AG20443 (cell line): ENCODE measurements around the gene DMBX1.

Experiments used
- DNase-seq: peaks from one replicate; pipeline ENCODE4 v3.0.0; 2012; ENCODE audit warnings: low spot score, mixed read lengths

DMBX1 gene

GRCh38 chr1:46459315-46459714 is 30.3 kb upstream of the DMBX1 start:
- DNase-seq = no peak

DNA sequence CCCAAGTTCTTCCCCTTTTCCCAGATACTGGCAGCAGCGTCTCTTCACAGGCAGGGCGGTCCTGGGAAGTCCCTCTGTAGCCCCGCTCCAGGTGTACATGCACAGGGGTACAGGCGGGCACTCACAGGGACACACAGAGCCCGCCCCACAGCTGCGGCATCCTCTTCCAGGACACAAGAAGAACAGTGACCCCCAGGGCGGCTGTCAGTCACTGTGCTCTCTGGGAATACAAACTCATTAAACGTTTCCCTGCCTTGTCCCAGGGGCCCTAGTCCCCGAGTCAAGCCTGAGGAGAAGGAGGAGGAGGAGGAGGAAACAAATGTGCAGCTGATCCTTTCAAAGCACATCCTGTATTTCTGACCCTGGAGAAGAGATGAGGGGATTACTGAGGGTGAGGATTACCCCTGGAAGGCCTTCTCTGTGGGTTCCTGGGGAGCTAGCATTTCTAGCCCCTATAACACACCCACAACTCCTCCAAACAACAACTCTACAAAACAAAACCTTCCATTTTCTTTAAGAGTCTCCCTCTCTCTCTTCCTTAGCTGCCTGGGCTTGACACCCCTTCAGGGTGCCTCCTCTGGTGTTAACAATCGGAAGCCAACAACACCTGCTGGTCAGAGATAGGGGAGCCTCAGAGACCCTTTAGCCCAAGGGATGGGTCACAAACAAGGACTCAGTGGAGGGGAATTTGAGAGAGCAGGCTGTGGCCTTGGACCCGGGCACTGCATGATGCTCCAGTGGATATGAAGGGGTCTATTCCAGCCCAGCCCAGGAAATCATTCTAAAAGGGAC is 28.4 kb upstream of the DMBX1 start:
- DNase-seq = no peak

- DNase-seq = peak; percentile 37
Observed at GRCh38 chr1:46461809-46462448, 27.7 kb upstream of the DMBX1 start.

DNA sequence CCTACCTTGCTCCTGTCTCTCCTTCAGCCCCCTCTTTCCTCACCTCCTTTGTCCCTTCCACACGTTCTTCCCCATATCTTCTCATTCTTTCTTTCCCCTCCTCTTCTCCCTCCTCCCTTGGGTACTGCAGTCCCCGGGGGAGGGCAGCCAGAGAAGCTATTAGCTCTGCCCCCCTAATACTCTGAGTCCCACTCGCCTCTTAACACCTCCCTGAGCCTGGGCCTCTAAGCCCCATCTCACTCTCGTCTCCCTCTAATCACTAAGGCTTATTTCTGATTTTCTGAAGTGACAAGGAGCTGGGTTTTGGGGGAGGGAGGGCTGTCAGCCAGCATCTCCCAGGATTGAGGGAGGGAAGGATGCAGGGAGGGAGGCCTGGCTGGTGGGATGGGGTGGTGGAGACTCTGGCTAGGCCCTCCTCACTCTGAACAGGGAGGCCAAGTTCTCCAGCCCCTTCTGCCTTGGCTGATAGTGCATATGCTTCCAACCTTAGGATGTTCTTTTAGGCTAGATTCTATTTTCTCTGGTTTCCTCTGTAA is 25.6 kb upstream of the DMBX1 start:
- DNase-seq = no peak

- no peak for DNase-seq
Observed at GRCh38 chr1:46464915-46465314, 24.7 kb upstream of the DMBX1 start.

DNA sequence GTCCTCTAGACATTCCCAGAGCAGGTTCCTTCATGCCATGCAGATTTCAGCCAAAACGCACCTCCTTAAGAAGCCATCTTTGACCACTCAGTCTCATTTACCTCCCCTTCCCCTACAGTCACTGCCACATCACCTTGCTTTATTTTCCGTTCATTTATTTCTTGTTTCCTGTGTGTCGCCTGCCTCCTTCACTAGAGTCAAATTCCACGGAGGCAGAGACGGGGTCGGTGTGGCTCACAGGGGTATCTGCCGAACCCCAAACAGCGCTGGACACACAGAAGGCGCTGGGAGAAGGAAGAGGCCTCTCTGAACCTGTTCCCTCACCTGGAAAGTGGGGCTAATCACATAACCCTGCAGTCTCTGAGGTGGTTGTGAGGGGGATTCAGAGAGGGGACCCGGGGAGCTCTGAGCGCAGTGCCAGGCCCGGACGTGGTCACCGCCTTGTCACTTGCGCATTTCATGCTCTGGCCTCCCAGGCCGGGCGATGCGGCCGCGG is 23.6 kb upstream of the DMBX1 start:
- no peak for DNase-seq

DNA sequence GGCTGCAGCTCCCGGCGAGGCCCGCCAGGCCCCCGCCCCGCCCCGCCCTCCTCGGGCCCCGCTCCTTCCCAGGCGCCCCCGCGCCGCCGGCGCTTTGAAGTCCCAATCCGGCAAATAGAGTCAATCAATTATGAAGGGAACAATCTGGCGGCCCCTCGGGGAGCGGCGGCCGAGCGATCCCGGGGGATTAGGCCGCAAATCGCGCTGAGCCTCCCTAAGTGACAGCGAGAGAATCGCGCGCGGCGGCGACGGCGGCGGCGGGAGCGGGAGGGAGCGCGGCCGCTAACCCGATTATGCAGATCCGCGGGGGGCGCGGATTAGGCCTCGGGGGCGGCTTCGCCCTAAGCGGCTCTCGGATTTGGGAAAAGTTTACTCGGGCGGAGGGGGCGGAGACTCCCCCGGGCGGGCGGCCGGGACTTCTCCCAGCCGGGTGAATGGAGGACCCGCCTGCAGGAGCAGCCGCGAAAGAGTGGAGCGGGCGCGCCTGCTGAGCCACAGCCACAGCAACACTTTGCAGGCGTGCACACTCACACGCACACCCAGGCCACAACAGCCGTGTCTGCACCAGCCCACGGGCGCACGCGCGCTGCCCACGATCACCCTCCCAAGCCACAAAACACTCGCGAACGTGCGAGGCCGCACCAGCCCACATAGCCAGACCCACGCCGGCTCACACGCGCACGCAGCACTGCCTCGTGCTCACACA is 23.0 kb upstream of the DMBX1 start:
- peak; percentile 68 for DNase-seq

- DNase-seq = no peak
Observed at GRCh38 chr1:46467183-46467504, 22.5 kb upstream of the DMBX1 start.

DNA sequence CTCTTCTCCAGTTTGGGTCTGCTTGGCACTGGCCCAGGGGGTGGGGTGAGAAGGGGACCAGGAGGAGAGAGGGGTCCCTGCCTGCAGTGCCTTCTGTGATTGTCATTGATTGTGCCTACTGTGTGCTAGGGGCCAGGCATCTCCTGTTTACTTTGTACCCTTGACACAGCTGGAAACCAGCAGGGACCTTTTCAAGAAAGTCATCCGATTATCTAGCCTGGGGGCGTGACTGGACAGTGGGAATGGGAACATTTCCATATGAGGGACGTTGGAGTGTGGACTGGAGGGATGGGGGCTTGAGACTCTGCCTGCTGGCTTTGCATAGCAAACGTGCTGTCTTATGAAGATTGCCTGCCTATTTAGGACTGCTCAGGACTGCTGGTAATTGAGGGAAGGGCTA is 19.8 kb upstream of the DMBX1 start:
- no peak for DNase-seq

GRCh38 chr1:46471848-46472492 is 17.7 kb upstream of the DMBX1 start:
- DNase-seq = no peak

GRCh38 chr1:46472498-46473181 is 17.0 kb upstream of the DMBX1 start:
- no peak for DNase-seq

DNA sequence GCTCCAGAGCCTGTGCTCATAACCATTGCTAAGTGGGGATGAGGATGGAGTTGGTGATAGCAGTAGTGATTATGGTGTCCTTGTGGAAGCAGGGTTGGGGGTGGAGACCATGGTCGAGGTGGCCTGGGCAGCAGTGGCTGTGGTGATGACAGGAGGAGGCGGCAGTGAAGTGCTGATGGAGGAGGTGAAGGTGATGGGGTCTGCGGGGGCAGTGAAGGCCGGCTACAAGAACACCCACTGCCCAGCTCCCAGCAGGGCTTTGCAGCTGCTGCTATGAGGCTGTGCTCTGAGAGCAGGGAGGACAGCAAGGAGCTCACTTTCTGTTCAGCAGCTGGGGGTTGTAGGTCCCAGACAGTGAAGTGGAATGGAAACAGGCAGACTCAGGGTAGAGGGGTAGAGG is 15.6 kb upstream of the DMBX1 start:
- no peak for DNase-seq

GRCh38 chr1:46474570-46474969 is 15.1 kb upstream of the DMBX1 start:
- DNase-seq = no peak

GRCh38 chr1:46476673-46477072 is 13.0 kb upstream of the DMBX1 start:
- no peak for DNase-seq

DNA sequence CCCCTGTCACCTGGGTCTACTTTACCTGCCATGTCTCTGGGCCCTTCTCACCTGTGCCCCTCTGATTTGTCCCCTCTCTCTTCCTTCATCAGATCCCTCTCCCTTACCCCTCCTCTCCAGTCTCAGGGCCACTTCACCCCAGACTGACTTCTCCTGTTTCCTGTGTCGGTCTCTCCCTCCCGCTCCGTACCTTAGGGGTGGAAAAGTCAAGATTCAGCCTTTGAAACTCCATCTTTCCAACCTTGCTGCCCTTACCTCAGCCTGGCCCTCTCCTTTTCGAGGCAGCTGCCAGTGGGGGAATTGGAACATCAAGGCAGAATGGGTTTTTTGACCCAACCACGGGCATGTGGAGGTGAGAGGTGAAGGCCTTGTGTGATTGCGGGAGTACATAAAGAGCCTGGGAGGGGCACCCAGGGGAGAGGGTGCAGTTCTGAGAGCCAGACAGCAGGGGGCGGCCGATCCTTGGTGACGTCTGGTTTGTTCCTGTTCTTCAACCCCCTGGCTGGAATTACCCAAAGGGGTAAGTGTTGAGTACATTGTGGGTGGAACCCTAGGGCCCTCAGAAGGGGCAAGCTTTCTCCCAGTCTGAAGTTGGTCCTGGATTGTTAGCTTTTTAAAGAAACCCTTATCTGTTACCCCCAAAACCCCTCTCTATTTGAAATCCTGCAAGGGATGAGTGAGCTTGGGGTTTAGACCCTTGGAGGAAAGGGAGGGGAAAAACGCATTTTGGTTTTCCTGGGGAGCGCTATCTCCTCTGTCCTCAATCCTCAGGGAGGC is 12.3 kb upstream of the DMBX1 start:
- DNase-seq = peak; percentile 92

GRCh38 chr1:46478721-46479485 is 10.7 kb upstream of the DMBX1 start:
- DNase-seq = no peak

DNA sequence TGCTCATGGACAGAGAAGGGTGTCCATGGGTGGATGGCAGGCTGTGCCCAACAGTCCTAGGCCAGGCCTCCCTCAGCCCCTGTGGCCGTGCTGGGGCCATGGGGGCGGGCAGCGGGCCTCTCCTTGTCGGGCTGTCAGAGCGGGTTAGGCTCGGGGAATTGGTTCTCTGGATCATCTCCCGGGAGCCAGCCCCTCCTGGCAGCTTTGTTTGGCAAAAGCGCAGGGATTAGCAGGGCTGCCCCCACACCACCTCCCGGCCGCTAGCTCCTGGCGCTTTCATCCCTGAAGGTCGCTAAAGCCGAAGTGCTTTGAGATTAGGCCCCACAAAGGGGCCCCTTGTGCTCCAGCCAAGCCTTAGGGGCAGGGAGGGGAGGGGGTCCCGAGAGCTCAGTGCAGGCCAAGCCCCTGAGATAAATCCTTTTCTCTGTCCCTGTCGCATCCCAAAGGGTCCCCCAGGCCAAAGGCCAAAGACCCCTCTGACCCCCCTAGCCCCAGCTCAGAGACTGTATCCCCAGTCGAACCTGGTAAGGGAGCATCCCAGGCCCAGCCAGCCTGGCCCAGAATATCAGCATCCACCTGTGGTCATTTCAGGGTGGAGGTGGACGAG is 9.8 kb upstream of the DMBX1 start:
- DNase-seq = no peak

GRCh38 chr1:46480959-46481646 is 8.5 kb upstream of the DMBX1 start:
- DNase-seq = peak; percentile 62

- no peak for DNase-seq
Observed at GRCh38 chr1:46481961-46482360, 7.7 kb upstream of the DMBX1 start.
